ENCODE results near the gene SPHK2.

Gene SPHK2

GRCh38 chr19:48613024-48613851 lies 6.1 kb upstream of the SPHK2 start:
- ChIA-PET POLR2A (interaction anchor here (0.5 to 3.7 kb wide), 6 partner anchors 8 to 27 kb away, joined by 3 to 28 read pairs (median 4); no protein-coding TSS in a partner anchor), CTCF (interaction anchor here (0.9 to 1.0 kb wide), 2 partner anchors 24 to 299 kb away, joined by 3 to 5 read pairs; no protein-coding TSS in a partner anchor)
- Histone ChIP-seq H3K4me3 (ENCODE audit: low read depth, low read length) (no peak overlapping the region), H3K27ac (ENCODE audit: extremely low read depth, low read depth, low read length) (peak overlapping the region; percentile 1; the same call in 1 of the 2 replicates), H3K9me3 (ENCODE audit: control insufficient read depth, insufficient read depth, low read depth, low read length) (no peaks in the 10 kb centered on the region), H3K4me1 (ENCODE audit: control insufficient read depth, insufficient read depth, low read length) (peaks cover 27% of the 10 kb centered on the region), H3K36me3 (ENCODE audit: control insufficient read depth in 2 of 2, insufficient read depth in 1 of 2, low read length in 2 of 2) (peaks cover 14 to 35% of the 10 kb centered on the region in 2 experiments)
- TF ChIP-seq ZNF19 (tag by site-specific recombination; IDR thresholded peaks at IDR 0.05; ENCODE audit: low read depth) (no peak), ZNF426 (tag by site-specific recombination; IDR thresholded peaks at IDR 0.05) (no peak), BCL11A (tag by site-specific recombination; IDR thresholded peaks at IDR 0.05; ENCODE audit: low read depth) (peak; percentile 75; the same call in 1 of the 2 replicates), WT1 (tag by site-specific recombination; IDR thresholded peaks at IDR 0.05) (no peak), BCL11B (tag by site-specific recombination; IDR thresholded peaks at IDR 0.05; ENCODE audit: low read depth) (peak; percentile 90; the same call in 1 of the 2 replicates), MEIS1 (CRISPR knock-in tag; IDR thresholded peaks at IDR 0.05; ENCODE audit: borderline replicate concordance) (no peak), ZNF518A (tag by site-specific recombination; conservative IDR thresholded peaks at IDR 0.05; ENCODE audit: low read depth) (no peak)
- TF ChIP-seq, protein P1, sequence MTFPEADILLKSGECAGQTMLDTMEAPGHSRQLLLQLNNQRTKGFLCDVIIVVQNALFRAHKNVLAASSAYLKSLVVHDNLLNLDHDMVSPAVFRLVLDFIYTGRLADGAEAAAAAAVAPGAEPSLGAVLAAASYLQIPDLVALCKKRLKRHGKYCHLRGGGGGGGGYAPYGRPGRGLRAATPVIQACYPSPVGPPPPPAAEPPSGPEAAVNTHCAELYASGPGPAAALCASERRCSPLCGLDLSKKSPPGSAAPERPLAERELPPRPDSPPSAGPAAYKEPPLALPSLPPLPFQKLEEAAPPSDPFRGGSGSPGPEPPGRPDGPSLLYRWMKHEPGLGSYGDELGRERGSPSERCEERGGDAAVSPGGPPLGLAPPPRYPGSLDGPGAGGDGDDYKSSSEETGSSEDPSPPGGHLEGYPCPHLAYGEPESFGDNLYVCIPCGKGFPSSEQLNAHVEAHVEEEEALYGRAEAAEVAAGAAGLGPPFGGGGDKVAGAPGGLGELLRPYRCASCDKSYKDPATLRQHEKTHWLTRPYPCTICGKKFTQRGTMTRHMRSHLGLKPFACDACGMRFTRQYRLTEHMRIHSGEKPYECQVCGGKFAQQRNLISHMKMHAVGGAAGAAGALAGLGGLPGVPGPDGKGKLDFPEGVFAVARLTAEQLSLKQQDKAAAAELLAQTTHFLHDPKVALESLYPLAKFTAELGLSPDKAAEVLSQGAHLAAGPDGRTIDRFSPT (tag by site-specific recombination; IDR thresholded peaks at IDR 0.05), result peak; percentile 35
- TF ChIP-seq, protein P2, sequence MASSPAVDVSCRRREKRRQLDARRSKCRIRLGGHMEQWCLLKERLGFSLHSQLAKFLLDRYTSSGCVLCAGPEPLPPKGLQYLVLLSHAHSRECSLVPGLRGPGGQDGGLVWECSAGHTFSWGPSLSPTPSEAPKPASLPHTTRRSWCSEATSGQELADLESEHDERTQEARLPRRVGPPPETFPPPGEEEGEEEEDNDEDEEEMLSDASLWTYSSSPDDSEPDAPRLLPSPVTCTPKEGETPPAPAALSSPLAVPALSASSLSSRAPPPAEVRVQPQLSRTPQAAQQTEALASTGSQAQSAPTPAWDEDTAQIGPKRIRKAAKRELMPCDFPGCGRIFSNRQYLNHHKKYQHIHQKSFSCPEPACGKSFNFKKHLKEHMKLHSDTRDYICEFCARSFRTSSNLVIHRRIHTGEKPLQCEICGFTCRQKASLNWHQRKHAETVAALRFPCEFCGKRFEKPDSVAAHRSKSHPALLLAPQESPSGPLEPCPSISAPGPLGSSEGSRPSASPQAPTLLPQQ (tag by site-specific recombination; IDR thresholded peaks at IDR 0.05), result no peak

- peaks cover 27% of the 10 kb centered on the region for H3K4me1 ChIP-seq (ENCODE audit: control insufficient read depth, insufficient read depth, low read length)
- POLR2A ChIA-PET, result interaction anchor here (0.6 to 3.8 kb wide), 8 partner anchors 9 to 27 kb away, joined by 3 to 28 read pairs (median 5); no protein-coding TSS in a partner anchor
- H3K36me3 ChIP-seq (ENCODE audit: control insufficient read depth in 2 of 2, insufficient read depth in 1 of 2, low read length in 2 of 2), result peaks cover 14 to 40% of the 10 kb centered on the region in 2 experiments
Observed at GRCh38 chr19:48613852-48614435, 5.4 kb upstream of the SPHK2 start.

More at GRCh38 chr19:48613852-48614435, 5.4 kb upstream of the SPHK2 start:
- CTCF ChIA-PET, result interaction anchor here (0.5 to 0.9 kb wide), 2 partner anchors 21 to 299 kb away, joined by 3 read pairs; no protein-coding TSS in a partner anchor
- TF ChIP-seq ZNF664 (tag by site-specific recombination; IDR thresholded peaks at IDR 0.05) (no peak), SCRT2 (tag by site-specific recombination; IDR thresholded peaks at IDR 0.05) (peak; percentile 81), SCRT1 (tag by site-specific recombination; IDR thresholded peaks at IDR 0.05; ENCODE audit: borderline replicate concordance) (0 out of 2 replicates have a peak, but pooled peaks have one; percentile 58), ZNF473 (tag by site-specific recombination; IDR thresholded peaks at IDR 0.05) (no peak)
- no peak overlapping the region for H3K4me3 ChIP-seq (ENCODE audit: low read depth, low read length)
- peak overlapping the region; percentile 100 for H3K27ac ChIP-seq (ENCODE audit: extremely low read depth, low read depth, low read length)
- no peaks in the 10 kb centered on the region for H3K9me3 ChIP-seq (ENCODE audit: control insufficient read depth, insufficient read depth, low read depth, low read length)

Measured in HEK293 (cell line).